Mucosa of gallbladder (tissue), 1 donor: Measurements from ENCODE around the gene PIANP. TPM values are rescaled to one million over a fixed set of nuclear protein-coding genes. Genes with fewer than 3 reads are reported as not detected.

Source experiments
- DNase-seq: peaks from one replicate; pipeline ENCODE4 v3.0.0-alpha.2; 2020; ENCODE audit warnings: low spot score
- total RNA-seq: library from RNA; stranded (reverse); gene quantifications from one replicate; pipeline ENCODE4 v1.2.1, GENCODE V29; 2021
- donor health status: DM: no; HTN: no; CAD: no.

PIANP gene
- total RNA-seq, 1 donor from 2014 or later, result 5.0 TPM

GRCh38 chr12:6672143-6672542 is 28.5 kb downstream of the PIANP start:
- DNase-seq, result no peak

GRCh38 chr12:6667559-6668210 is 32.9 kb downstream of the PIANP start:
- DNase-seq, result no peak

- no peak for DNase-seq
These were observed 34.4 kb downstream of the PIANP start for GRCh38 chr12:6666211-6666610.

- no peak for DNase-seq
These were observed 35.7 kb downstream of the PIANP start for GRCh38 chr12:6664902-6665301.

- DNase-seq, result peak; percentile 99
These were observed 37.5 kb downstream of the PIANP start, which contains the start of gene ING4 for GRCh38 chr12:6662906-6663742. TSS of gene ING4 (minus strand) at chr12:6663119. CDS start at chr12:6663101, 18 bp downstream.

- no peak for DNase-seq
These were observed 38.1 kb downstream of the PIANP start for GRCh38 chr12:6662602-6662905.

- no peak for DNase-seq
These were observed 46.6 kb downstream of the PIANP start for GRCh38 chr12:6653987-6654386.

- no peak for DNase-seq
These were observed 47.3 kb downstream of the PIANP start for GRCh38 chr12:6653342-6653741.

GRCh38 chr12:6652391-6652790 is 48.2 kb downstream of the PIANP start:
- DNase-seq, result no peak

GRCh38 chr12:6650832-6651231 is 49.8 kb downstream of the PIANP start:
- no peak for DNase-seq

GRCh38 chr12:6647083-6647604 is 53.5 kb downstream of the PIANP start, which contains the start of gene ACRBP:
TSS of gene ACRBP (minus strand) at chr12:6647432. CDS start at chr12:6647366, 66 bp downstream.
- DNase-seq, result peak; percentile 80

- DNase-seq, result no peak
These were observed 54.1 kb downstream of the PIANP start for GRCh38 chr12:6646276-6647082.

- no peak for DNase-seq
These were observed 55.7 kb downstream of the PIANP start for GRCh38 chr12:6644903-6645302.

- no peak for DNase-seq
These were observed 56.4 kb downstream of the PIANP start for GRCh38 chr12:6644257-6644596.

Other genes with a start within 250 kb of the PIANP start
- 53.1 TPM for gene TAPBPL, start 248.8 kb downstream of the PIANP start, total RNA-seq
- gene VAMP1, start 230.1 kb downstream of the PIANP start, total RNA-seq, result 12.3 TPM
- 134 TPM for gene MRPL51, start 207.6 kb downstream of the PIANP start, total RNA-seq
- gene NCAPD2, start 206.7 kb downstream of the PIANP start, total RNA-seq, result 36.6 TPM
- gene GAPDH, start 166.3 kb downstream of the PIANP start, total RNA-seq, result 2,392 TPM
- 14.2 TPM for gene IFFO1, start 144.8 kb downstream of the PIANP start, total RNA-seq
- gene NOP2, start 132.5 kb downstream of the PIANP start, total RNA-seq, result 19.2 TPM
- 220 TPM for gene CHD4, start 93.4 kb downstream of the PIANP start, total RNA-seq
- gene LPAR5, start 64.9 kb downstream of the PIANP start, total RNA-seq, result 15.0 TPM
- gene ACRBP, start 53.4 kb downstream of the PIANP start, total RNA-seq, result 9.8 TPM
- gene ING4, start 37.7 kb downstream of the PIANP start, total RNA-seq, result 58.0 TPM
- gene ZNF384, start 11.4 kb downstream of the PIANP start, total RNA-seq, result 60.6 TPM
- 61.4 TPM for gene COPS7A, start 23.2 kb upstream of the PIANP start, total RNA-seq
- 175 TPM for gene MLF2, start 52.3 kb upstream of the PIANP start, total RNA-seq
- 293 TPM for gene PTMS, start 65.5 kb upstream of the PIANP start, total RNA-seq
- gene LAG3, start 71.7 kb upstream of the PIANP start, total RNA-seq, result 1.4 TPM
- gene CD4, start 88.7 kb upstream of the PIANP start, total RNA-seq, result 32.1 TPM
- 12.3 TPM for gene GPR162, start 121.0 kb upstream of the PIANP start, total RNA-seq
- 28.1 TPM for gene P3H3, start 127.6 kb upstream of the PIANP start, total RNA-seq
- 3.3 TPM for gene GNB3, start 140.1 kb upstream of the PIANP start, total RNA-seq
- gene CDCA3, start 150.5 kb upstream of the PIANP start, total RNA-seq, result 2.2 TPM
- gene USP5, start 151.3 kb upstream of the PIANP start, total RNA-seq, result 98.4 TPM
- 610 TPM for gene TPI1, start 166.7 kb upstream of the PIANP start, total RNA-seq
- 33.7 TPM for gene SPSB2, start 172.5 kb upstream of the PIANP start, total RNA-seq
- 13.1 TPM for gene LRRC23, start 204.0 kb upstream of the PIANP start, total RNA-seq
- 30.5 TPM for gene ENO2, start 213.8 kb upstream of the PIANP start, total RNA-seq
- 153 TPM for gene ATN1, start 227.1 kb upstream of the PIANP start, total RNA-seq
- gene RNU7-1, start 243.0 kb upstream of the PIANP start, total RNA-seq, result not detected
- gene C12orf57, start 243.2 kb upstream of the PIANP start, total RNA-seq, result 265 TPM